HepG2 (cell line): ENCODE results near the gene STXBP2. TPM values are rescaled to one million over a fixed set of nuclear protein-coding genes. Genes with fewer than 3 reads are reported as not detected.

Source experiments
- BRCA1 ChIP-seq: sonication (generic); formaldehyde crosslinking; IDR thresholded peaks from 2 replicates; pipeline ENCODE4 v1.4.0; 2020; ENCODE audit warnings: missing genetic modification reagents
- CTCF ChIP-seq: sonication (generic); formaldehyde crosslinking; IDR thresholded peaks from 2 replicates; pipeline ENCODE4 v1.5.0; 2020; ENCODE audit warnings: mild to moderate bottlenecking, missing genetic modification reagents, moderate library complexity
- GABPB1 ChIP-seq: IDR thresholded peaks from 2 replicates; pipeline ENCODE4 v1.6.1; 2016; ENCODE audit warnings: mild to moderate bottlenecking, missing genetic modification reagents, moderate library complexity, missing compliant biosample characterization
- IKZF1 ChIP-seq: fragments of 450-650 bp; IDR thresholded peaks from 2 replicates; pipeline ENCODE4 v1.7.1; 2016
- KAT8 ChIP-seq: IDR thresholded peaks from 2 replicates; pipeline ENCODE4 v1.6.1; 2016; ENCODE audit warnings: missing genetic modification reagents, missing compliant biosample characterization
- PBX2 ChIP-seq: IDR thresholded peaks from 2 replicates; pipeline ENCODE4 v1.6.1; 2016; ENCODE audit warnings: control low read depth
- PITX1 ChIP-seq: sonication (generic); formaldehyde crosslinking; IDR thresholded peaks from 2 replicates; pipeline ENCODE4 v1.5.1; 2020; ENCODE audit warnings: mild to moderate bottlenecking, missing genetic modification reagents
- RARA ChIP-seq: IDR thresholded peaks from 2 replicates; pipeline ENCODE4 v1.6.1; 2016; ENCODE audit warnings: missing genetic modification reagents, missing compliant biosample characterization
- RBFOX2 ChIP-seq: fragments of 200-400 bp; formaldehyde crosslinking; IDR thresholded peaks from 2 replicates; pipeline ENCODE4 v1.6.1; 2017; ENCODE audit warnings: low read depth, mild to moderate bottlenecking, low read length
- RERE ChIP-seq: IDR thresholded peaks from 2 replicates; pipeline ENCODE4 v1.6.1; 2016; ENCODE audit warnings: low read depth, missing genetic modification reagents, missing compliant biosample characterization
- STAT6 ChIP-seq: sonication (generic); formaldehyde crosslinking; IDR thresholded peaks from 2 replicates; pipeline ENCODE4 v1.4.0; 2020; ENCODE audit warnings: missing genetic modification reagents, mild to moderate bottlenecking, borderline replicate concordance
- TOPORS ChIP-seq: sonication (generic); formaldehyde crosslinking; IDR thresholded peaks from 2 replicates; pipeline ENCODE4 v1.8.0; 2023; ENCODE audit warnings: mild to moderate bottlenecking, missing genetic modification reagents
- ZFP36L2 ChIP-seq: sonication (generic); formaldehyde crosslinking; IDR thresholded peaks from 2 replicates; pipeline ENCODE4 v1.4.0; 2020; ENCODE audit warnings: missing genetic modification reagents
- ZNF138 ChIP-seq: sonication (generic); formaldehyde crosslinking; IDR thresholded peaks from 2 replicates; pipeline ENCODE4 v1.5.0; 2020; ENCODE audit warnings: mild to moderate bottlenecking, low read depth, missing genetic modification reagents
- ZNF230 ChIP-seq: sonication (generic); formaldehyde crosslinking; IDR thresholded peaks from 2 replicates; pipeline ENCODE4 v1.4.0; 2020; ENCODE audit warnings: mild to moderate bottlenecking, missing genetic modification reagents
- ZNF33A ChIP-seq: sonication (generic); formaldehyde crosslinking; IDR thresholded peaks from 2 replicates; pipeline ENCODE4 v1.5.1; 2020; ENCODE audit warnings: missing genetic modification reagents, mild to moderate bottlenecking, moderate library complexity, borderline replicate concordance
- ZNF451 ChIP-seq: sonication (generic); formaldehyde crosslinking; IDR thresholded peaks from 2 replicates; pipeline ENCODE4 v1.5.0; 2020; ENCODE audit warnings: mild to moderate bottlenecking, missing genetic modification reagents
- ZNF652 ChIP-seq: IDR thresholded peaks from 2 replicates; pipeline ENCODE4 v1.6.1; 2016; ENCODE audit warnings: low read depth, borderline replicate concordance
- ZNF678 ChIP-seq: sonication (generic); formaldehyde crosslinking; IDR thresholded peaks from 2 replicates; pipeline ENCODE4 v1.4.0; 2020; ENCODE audit warnings: mild to moderate bottlenecking, missing genetic modification reagents
- ZSCAN22 ChIP-seq: sonication (generic); formaldehyde crosslinking; IDR thresholded peaks from 2 replicates; pipeline ENCODE4 v1.4.0; 2020; ENCODE audit warnings: mild to moderate bottlenecking, missing genetic modification reagents
- polyA plus RNA-seq, 8 experiments: library from polyadenylated mRNA; depleted of rRNA in 3 of 8; stranded (reverse) in 7 of 8; unstranded in 1 of 8; fragments of >200 nt; fragmentation: Illumina TruSeq in 4 of 8; extraction: Trizol in 4 of 8; gene quantifications; 2 replicates each; pipeline versions ENCODE4 v1.2.1 to v1.2.3, GENCODE V29; 2011 to 2016; ENCODE audit warnings: low read depth in 4 of 8, missing spikeins in 1 of 8, mixed read lengths in 1 of 8; ENCODE audit not compliant: insufficient read depth in 1 of 8
- total RNA-seq, 5 experiments: library from RNA; depleted of rRNA; stranded (reverse); fragments of >200 nt; fragmentation: Illumina TruSeq; extraction: Trizol; gene quantifications; 2 replicates each; pipeline ENCODE4 v1.2.3, GENCODE V29; 2016; ENCODE audit warnings: low read depth in 1 of 5

STXBP2 gene
- total and polyA plus RNA-seq, 2 of the 13 experiments (the other 11 are each of a cell fraction or from before 2014, with no cell fraction given) = 22.8 to 40.1 TPM

GRCh38 chr19:7629347-7630054 lies 7.4 kb upstream of the STXBP2 start, which contains the start of the genes PET100 and XAB2 (continued):
- TF ChIP-seq RERE (CRISPR knock-in tag) (no peak), PBX2 (CRISPR knock-in tag) (peak; percentile 98), GABPB1 (CRISPR knock-in tag) (peak; percentile 95), TOPORS (peak; percentile 27; the same call in 1 of the 2 replicates), RARA (CRISPR knock-in tag) (no peak), ZNF230 (no peak), ZSCAN22 (CRISPR knock-in tag) (no peak), PITX1 (CRISPR knock-in tag) (peak; percentile 91; the same call in 1 of the 2 replicates), ZNF138 (no peak), KAT8 (CRISPR knock-in tag) (peak; percentile 99), IKZF1 (no peak), CTCF (CRISPR knock-in tag) (no peak), ZNF33A (no peak), BRCA1 (CRISPR knock-in tag) (0 out of 2 replicates have a peak, but pooled peaks have one; percentile 41), ZNF451 (0 out of 2 replicates have a peak, but pooled peaks have one; percentile 4), ZNF678 (no peak), STAT6 (CRISPR knock-in tag) (no peak), ZNF652 (CRISPR knock-in tag) (no peak), RBFOX2 (peak; percentile 67), ZFP36L2 (CRISPR knock-in tag) (no peak)
